MM.1S (cell line): Measurements from ENCODE around the gene DAB2IP.

Source experiments
- CTCF ChIP-seq: fragments of 300-600 bp; sonication (generic); IDR thresholded peaks from 2 replicates; pipeline ENCODE4 v1.5.1; 2016; ENCODE audit warnings: antibody characterized with exemption, low read length, mixed read lengths
- EZH2 ChIP-seq: fragments of 300-600 bp; sonication (generic); optimal IDR thresholded peaks from 2 replicates; pipeline ENCODE3; 2017; ENCODE audit warnings: low read depth, mild to moderate bottlenecking, antibody characterized with exemption, low read length, mixed read lengths

GRCh38 chr9:121717141-121717991 is 65.9 kb downstream of the DAB2IP start:
- no peak for TF ChIP-seq CTCF
- TF ChIP-seq EZH2: no peak
